ENCODE measurements around the gene EIPR1. TPM values are rescaled to one million over a fixed set of nuclear protein-coding genes. Genes with fewer than 3 reads are reported as not detected.
A peak's percentile ranks its signal among the peaks of the same experiment; 100 is the strongest.

The EIPR1 gene
- total and polyA plus RNA-seq, 2 of the 13 experiments (the other 11 are each of a cell fraction or from before 2014, with no cell fraction given) = 70.0 to 96.3 TPM

DNA sequence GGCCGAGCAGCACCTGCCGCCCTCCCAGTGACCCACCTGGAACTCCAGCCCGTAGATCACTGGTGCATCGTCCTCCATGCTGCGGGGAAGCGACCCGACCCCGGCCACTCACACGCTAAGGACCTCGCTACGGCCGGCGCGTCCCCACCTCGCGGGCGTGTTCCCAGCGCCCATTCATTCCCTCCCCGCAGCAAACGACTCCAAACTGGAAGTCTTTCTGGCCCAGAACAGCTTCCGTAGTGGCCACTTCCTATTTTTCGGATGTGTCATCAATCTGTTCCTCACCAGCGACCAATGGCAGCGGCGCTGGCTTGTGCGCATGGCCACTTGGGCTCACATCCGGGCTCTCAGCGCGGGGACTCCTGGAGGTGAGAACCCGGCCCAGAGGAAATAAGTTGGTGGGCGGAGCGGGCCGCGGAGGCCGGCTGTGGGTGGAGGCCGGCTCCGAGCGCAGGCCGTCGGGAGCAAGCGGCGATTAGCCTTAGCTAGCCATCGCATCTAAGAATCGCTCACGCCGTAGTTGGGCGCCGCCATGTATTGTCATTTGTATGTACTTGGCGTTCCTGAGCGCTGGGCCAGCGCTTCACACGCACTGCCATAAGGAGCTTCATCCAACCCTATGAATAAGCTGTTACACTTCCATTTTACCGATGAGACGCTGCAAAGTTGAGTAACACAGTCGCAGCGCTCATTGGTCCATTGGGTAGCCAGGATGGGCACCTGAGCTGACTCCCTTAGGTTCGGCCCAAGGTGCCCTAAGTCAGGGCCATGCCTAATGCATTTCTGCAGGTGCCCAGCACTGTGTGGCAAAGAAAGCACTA, at the start of gene EIPR1 (continued):
- TF ChIP-seq, protein P1, sequence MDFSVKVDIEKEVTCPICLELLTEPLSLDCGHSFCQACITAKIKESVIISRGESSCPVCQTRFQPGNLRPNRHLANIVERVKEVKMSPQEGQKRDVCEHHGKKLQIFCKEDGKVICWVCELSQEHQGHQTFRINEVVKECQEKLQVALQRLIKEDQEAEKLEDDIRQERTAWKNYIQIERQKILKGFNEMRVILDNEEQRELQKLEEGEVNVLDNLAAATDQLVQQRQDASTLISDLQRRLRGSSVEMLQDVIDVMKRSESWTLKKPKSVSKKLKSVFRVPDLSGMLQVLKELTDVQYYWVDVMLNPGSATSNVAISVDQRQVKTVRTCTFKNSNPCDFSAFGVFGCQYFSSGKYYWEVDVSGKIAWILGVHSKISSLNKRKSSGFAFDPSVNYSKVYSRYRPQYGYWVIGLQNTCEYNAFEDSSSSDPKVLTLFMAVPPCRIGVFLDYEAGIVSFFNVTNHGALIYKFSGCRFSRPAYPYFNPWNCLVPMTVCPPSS (IDR thresholded peaks at IDR 0.05) = no peak
- TF ChIP-seq, protein P2, sequence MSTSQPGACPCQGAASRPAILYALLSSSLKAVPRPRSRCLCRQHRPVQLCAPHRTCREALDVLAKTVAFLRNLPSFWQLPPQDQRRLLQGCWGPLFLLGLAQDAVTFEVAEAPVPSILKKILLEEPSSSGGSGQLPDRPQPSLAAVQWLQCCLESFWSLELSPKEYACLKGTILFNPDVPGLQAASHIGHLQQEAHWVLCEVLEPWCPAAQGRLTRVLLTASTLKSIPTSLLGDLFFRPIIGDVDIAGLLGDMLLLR (CRISPR knock-in tag; IDR thresholded peaks at IDR 0.05) = peak; percentile 72; the same call in 1 of the 2 replicates
- TF ChIP-seq ZNF670 (CRISPR knock-in tag; IDR thresholded peaks at IDR 0.05; ENCODE audit: borderline replicate concordance) (peak; percentile 66; the same call in 1 of the 2 replicates), KLF13 (CRISPR knock-in tag; IDR thresholded peaks at IDR 0.05) (peak; percentile 27; the same call in 1 of the 2 replicates), IKZF1 (IDR thresholded peaks at IDR 0.05) (no peak), KLF9 (CRISPR knock-in tag; IDR thresholded peaks at IDR 0.05; ENCODE audit: low read depth) (peak; percentile 92), PHF8 (CRISPR knock-in tag; IDR thresholded peaks at IDR 0.05) (peak; percentile 95), MYC (CRISPR knock-in tag; IDR thresholded peaks at IDR 0.05; ENCODE audit: borderline replicate concordance) (peak; percentile 90), ZNF781 (CRISPR knock-in tag; IDR thresholded peaks at IDR 0.05; ENCODE audit: borderline replicate concordance, not compliant biosample characterization) (peak; percentile 36), SNAPC2 (CRISPR knock-in tag; IDR thresholded peaks at IDR 0.05) (peak; percentile 91; the same call in 1 of the 2 replicates), ZNF431 (CRISPR knock-in tag; IDR thresholded peaks at IDR 0.05; ENCODE audit: borderline replicate concordance, low read depth) (peak; percentile 49; the same call in 1 of the 2 replicates), ZNF816 (CRISPR knock-in tag; IDR thresholded peaks at IDR 0.05; ENCODE audit: borderline replicate concordance) (peak; percentile 84; the same call in 1 of the 2 replicates), SPEN (CRISPR knock-in tag; IDR thresholded peaks at IDR 0.05; ENCODE audit: low read depth) (peak; percentile 95), ZBTB1 (CRISPR knock-in tag; IDR thresholded peaks at IDR 0.05; ENCODE audit: borderline replicate concordance) (no peak), ZBTB3 (CRISPR knock-in tag; IDR thresholded peaks at IDR 0.05; ENCODE audit: borderline replicate concordance, low read depth) (peak; percentile 83; the same call in 1 of the 2 replicates), PCBP1 (IDR thresholded peaks at IDR 0.05; ENCODE audit: borderline replicate concordance, low read depth, low read length) (peak; percentile 74; the same call in 1 of the 2 replicates), ZNF234 (CRISPR knock-in tag; conservative IDR thresholded peaks at IDR 0.05) (no peak), ATF1 (CRISPR knock-in tag; IDR thresholded peaks at IDR 0.05) (peak; percentile 96)
- TF ChIP-seq, protein P3, sequence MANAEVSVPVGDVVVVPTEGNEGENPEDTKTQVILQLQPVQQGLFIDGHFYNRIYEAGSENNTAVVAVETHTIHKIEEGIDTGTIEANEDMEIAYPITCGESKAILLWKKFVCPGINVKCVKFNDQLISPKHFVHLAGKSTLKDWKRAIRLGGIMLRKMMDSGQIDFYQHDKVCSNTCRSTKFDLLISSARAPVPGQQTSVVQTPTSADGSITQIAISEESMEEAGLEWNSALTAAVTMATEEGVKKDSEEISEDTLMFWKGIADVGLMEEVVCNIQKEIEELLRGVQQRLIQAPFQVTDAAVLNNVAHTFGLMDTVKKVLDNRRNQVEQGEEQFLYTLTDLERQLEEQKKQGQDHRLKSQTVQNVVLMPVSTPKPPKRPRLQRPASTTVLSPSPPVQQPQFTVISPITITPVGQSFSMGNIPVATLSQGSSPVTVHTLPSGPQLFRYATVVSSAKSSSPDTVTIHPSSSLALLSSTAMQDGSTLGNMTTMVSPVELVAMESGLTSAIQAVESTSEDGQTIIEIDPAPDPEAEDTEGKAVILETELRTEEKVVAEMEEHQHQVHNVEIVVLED (CRISPR knock-in tag; IDR thresholded peaks at IDR 0.05; ENCODE audit: borderline replicate concordance) = peak; percentile 83
- TF ChIP-seq, protein P4, sequence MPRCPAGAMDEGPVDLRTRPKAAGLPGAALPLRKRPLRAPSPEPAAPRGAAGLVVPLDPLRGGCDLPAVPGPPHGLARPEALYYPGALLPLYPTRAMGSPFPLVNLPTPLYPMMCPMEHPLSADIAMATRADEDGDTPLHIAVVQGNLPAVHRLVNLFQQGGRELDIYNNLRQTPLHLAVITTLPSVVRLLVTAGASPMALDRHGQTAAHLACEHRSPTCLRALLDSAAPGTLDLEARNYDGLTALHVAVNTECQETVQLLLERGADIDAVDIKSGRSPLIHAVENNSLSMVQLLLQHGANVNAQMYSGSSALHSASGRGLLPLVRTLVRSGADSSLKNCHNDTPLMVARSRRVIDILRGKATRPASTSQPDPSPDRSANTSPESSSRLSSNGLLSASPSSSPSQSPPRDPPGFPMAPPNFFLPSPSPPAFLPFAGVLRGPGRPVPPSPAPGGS (CRISPR knock-in tag; IDR thresholded peaks at IDR 0.05) = peak; percentile 91
- TF ChIP-seq, protein P5, sequence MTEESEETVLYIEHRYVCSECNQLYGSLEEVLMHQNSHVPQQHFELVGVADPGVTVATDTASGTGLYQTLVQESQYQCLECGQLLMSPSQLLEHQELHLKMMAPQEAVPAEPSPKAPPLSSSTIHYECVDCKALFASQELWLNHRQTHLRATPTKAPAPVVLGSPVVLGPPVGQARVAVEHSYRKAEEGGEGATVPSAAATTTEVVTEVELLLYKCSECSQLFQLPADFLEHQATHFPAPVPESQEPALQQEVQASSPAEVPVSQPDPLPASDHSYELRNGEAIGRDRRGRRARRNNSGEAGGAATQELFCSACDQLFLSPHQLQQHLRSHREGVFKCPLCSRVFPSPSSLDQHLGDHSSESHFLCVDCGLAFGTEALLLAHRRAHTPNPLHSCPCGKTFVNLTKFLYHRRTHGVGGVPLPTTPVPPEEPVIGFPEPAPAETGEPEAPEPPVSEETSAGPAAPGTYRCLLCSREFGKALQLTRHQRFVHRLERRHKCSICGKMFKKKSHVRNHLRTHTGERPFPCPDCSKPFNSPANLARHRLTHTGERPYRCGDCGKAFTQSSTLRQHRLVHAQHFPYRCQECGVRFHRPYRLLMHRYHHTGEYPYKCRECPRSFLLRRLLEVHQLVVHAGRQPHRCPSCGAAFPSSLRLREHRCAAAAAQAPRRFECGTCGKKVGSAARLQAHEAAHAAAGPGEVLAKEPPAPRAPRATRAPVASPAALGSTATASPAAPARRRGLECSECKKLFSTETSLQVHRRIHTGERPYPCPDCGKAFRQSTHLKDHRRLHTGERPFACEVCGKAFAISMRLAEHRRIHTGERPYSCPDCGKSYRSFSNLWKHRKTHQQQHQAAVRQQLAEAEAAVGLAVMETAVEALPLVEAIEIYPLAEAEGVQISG (CRISPR knock-in tag; IDR thresholded peaks at IDR 0.05) = peak; percentile 94

Measured in HepG2 (cell line).